Spleen (tissue), 11 donors: ENCODE data around the gene XPO4. TPM values are rescaled to one million over a fixed set of nuclear protein-coding genes. Genes with fewer than 3 reads are reported as not detected.
"Not testable (repeated sequence)": the region's sequence is repeated elsewhere in the genome, so short reads cannot be mapped to it uniquely, and the experiment has no call there.

ENCODE experiments used
- DNase-seq: peaks from one replicate; pipeline ENCODE4 v3.0.0-alpha.2; 2020
- H3K27ac ChIP-seq, 8 donors: fragments of 200-600 bp; sonication (generic) in 7 of 8; 1 replicate in 4 of 8; 2 replicates in 4 of 8; pipeline versions ENCODE4 v1.5.0 to v1.8.0; 2016 to 2021; ENCODE audit warnings: inconsistent platforms in 4 of 8, mild to moderate bottlenecking in 4 of 8, moderate library complexity in 1 of 8
- H3K27me3 ChIP-seq, 7 donors: fragments of 200-600 bp; sonication (generic) in 6 of 7; replicated peaks in 1 of 7; 1 replicate in 4 of 7; 2 replicates in 3 of 7; pipeline versions ENCODE4 v1.5.0 to v1.8.0; 2016 to 2021; ENCODE audit warnings: inconsistent platforms in 3 of 7, mild to moderate bottlenecking in 1 of 7
- H3K36me3 ChIP-seq, 6 donors: fragments of 200-600 bp; sonication (generic) in 5 of 6; 1 replicate in 4 of 6; 2 replicates in 2 of 6; pipeline versions ENCODE4 v1.5.0 to v1.8.0; 2016 to 2021; ENCODE audit warnings: inconsistent platforms in 2 of 6
- H3K4me1 ChIP-seq, 6 donors: fragments of 200-600 bp; sonication (generic) in 5 of 6; 1 replicate in 3 of 6; 2 replicates in 3 of 6; pipeline versions ENCODE4 v1.5.0 to v1.8.0; 2016 to 2021; ENCODE audit warnings: inconsistent platforms in 3 of 6
- H3K4me3 ChIP-seq, 8 donors: fragments of 200-600 bp; sonication (generic) in 7 of 8; 1 replicate in 4 of 8; 2 replicates in 4 of 8; pipeline versions ENCODE4 v1.5.0 to v1.8.0; 2016 to 2021; ENCODE audit warnings: inconsistent platforms in 4 of 8, mild to moderate bottlenecking in 4 of 8, moderate library complexity in 2 of 8
- H3K9me3 ChIP-seq, 8 donors: fragments of 200-600 bp; sonication (generic) in 7 of 8; 1 replicate in 4 of 8; 2 replicates in 4 of 8; pipeline versions ENCODE4 v1.5.0 to v1.8.0; 2016 to 2021; ENCODE audit warnings: inconsistent platforms in 4 of 8
- POLR2A ChIP-seq, 3 donors: fragments of 450-650 bp; IDR thresholded peaks; one replicate each; pipeline ENCODE4 v1.5.1; 2017; ENCODE audit warnings: antibody characterized with exemption in 3 of 3, mild to moderate bottlenecking in 1 of 3
- POLR2AphosphoS5 ChIP-seq, 3 donors: sonication (generic); formaldehyde crosslinking; IDR thresholded peaks; one replicate each; pipeline ENCODE4 v1.5.1; 2017; ENCODE audit warnings: antibody characterized with exemption in 3 of 3
- WGBS, 5 donors: extraction: QIAGEN DNeasy Blood & Tissue Kit in 3 of 5; methylation state at CpG; one replicate each; pipeline versions ENCODE4 v1.1.5 to v1.1.7; 2013 to 2018; 5-methylcytosine and 5-hydroxymethylcytosine counted together
- intact Hi-C: fragments of 100-400 bp; cut with DNase I; formaldehyde crosslinking; loops from one replicate; pipeline ENCODE4 v1.15.0; 2023; ENCODE audit warnings: low total_unique reads
- polyA plus RNA-seq, 3 donors: library from polyadenylated mRNA; stranded (reverse); fragments of 200-250 nt; gene quantifications; one replicate each; pipeline ENCODE4 v1.2.1, GENCODE V29; 2013
- total RNA-seq, 7 donors: library from RNA; depleted of rRNA in 3 of 7; stranded (reverse); fragments of >200 nt in 3 of 7; fragmentation: NEBNext Ultra II Directional in 4 of 7; extraction: Animal tissue kit (Norgen Biotek cat#: 25700) in 4 of 7; gene quantifications; one replicate each; pipeline versions ENCODE4 v1.1.0 to v1.2.1, GENCODE V29; 2016 to 2021
- TF ChIP-seq, protein P1 (sequence below), 11 experiments: fragments of 200-600 bp in 7 of 11; fragments of 450-650 bp in 4 of 11; sonication (generic) in 4 of 11; IDR thresholded peaks in 8 of 11; conservative IDR thresholded peaks in 3 of 11; 1 replicate in 7 of 11; 2 replicates in 4 of 11; pipeline versions ENCODE4 v1.4.0 to v1.8.0; 2016 to 2021; ENCODE audit warnings: antibody characterized with exemption in 11 of 11, inconsistent platforms in 4 of 11, mild to moderate bottlenecking in 1 of 11
- donor health status: healthy with polysubstance abuse.
- donor health status: DM: no; HTN: no; CAD: no; lungs with moderate emphysema.
- donor health status: DM: no; HTN: no; CAD: no.
- donor health status: Bipolar disorder and iron deficiency.
- donor health status: healthy.
- donor health status: DM: no; HTN: no; CAD: no.
- donor health status: DM: yes; HTN: yes; CAD: no.

The XPO4 gene
- total and polyA plus RNA-seq, 10 donors: 3.1 to 23.1 (median 17.5) TPM

GRCh38 chr13:20760872-20761271 is 141.7 kb downstream of the XPO4 start:
- WGBS, 5 donors: 84 to 91% (median 88%) methylated on average over 3 of the region's 3 CpGs
- H3K9me3 ChIP-seq: peaks cover 0 to 23% (median 15%) of the 10 kb centered on the region in 8 donors
- intact Hi-C loops: no loop called here
- peaks cover 0 to 17% (median 3%) of the 10 kb centered on the region in 6 donors for H3K36me3 ChIP-seq
- H3K4me1 ChIP-seq: no peaks in the 10 kb centered on the region
- H3K27me3 ChIP-seq: no peaks in the 10 kb centered on the region
- TF ChIP-seq POLR2AphosphoS5 (IDR thresholded peaks at IDR 0.05): no peak
- no peak for TF ChIP-seq POLR2A (IDR thresholded peaks at IDR 0.05)
- TF ChIP-seq, protein P1, sequence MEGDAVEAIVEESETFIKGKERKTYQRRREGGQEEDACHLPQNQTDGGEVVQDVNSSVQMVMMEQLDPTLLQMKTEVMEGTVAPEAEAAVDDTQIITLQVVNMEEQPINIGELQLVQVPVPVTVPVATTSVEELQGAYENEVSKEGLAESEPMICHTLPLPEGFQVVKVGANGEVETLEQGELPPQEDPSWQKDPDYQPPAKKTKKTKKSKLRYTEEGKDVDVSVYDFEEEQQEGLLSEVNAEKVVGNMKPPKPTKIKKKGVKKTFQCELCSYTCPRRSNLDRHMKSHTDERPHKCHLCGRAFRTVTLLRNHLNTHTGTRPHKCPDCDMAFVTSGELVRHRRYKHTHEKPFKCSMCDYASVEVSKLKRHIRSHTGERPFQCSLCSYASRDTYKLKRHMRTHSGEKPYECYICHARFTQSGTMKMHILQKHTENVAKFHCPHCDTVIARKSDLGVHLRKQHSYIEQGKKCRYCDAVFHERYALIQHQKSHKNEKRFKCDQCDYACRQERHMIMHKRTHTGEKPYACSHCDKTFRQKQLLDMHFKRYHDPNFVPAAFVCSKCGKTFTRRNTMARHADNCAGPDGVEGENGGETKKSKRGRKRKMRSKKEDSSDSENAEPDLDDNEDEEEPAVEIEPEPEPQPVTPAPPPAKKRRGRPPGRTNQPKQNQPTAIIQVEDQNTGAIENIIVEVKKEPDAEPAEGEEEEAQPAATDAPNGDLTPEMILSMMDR (IDR thresholded peaks at IDR 0.05 in 8 of 11, conservative IDR thresholded peaks at IDR 0.05 in 3 of 11): no peak
- DNase-seq: no peak
- H3K27ac ChIP-seq: no peak overlapping the region
- no peak overlapping the region for H3K4me3 ChIP-seq

GRCh38 chr13:20754009-20754408 is 148.5 kb downstream of the XPO4 start:
- intact Hi-C loops: no loop called here
- TF ChIP-seq POLR2A (IDR thresholded peaks at IDR 0.05) (no peak), POLR2AphosphoS5 (IDR thresholded peaks at IDR 0.05) (no peak)
- TF ChIP-seq, protein P1 (IDR thresholded peaks at IDR 0.05 in 8 of 11, conservative IDR thresholded peaks at IDR 0.05 in 3 of 11): no peak
- DNase-seq: no peak
- Histone ChIP-seq H3K36me3 (peaks cover 0 to 27% (median 8%) of the 10 kb centered on the region in 6 donors), H3K27ac (no peak overlapping the region), H3K4me1 (no peaks in the 10 kb centered on the region), H3K9me3 (peaks cover 3 to 73% (median 59%) of the 10 kb centered on the region in 8 donors), H3K27me3 (no peaks in the 10 kb centered on the region), H3K4me3 (no peak overlapping the region)

GRCh38 chr13:20749377-20749776 is 153.2 kb downstream of the XPO4 start:
- Histone ChIP-seq H3K27me3 (no peaks in the 10 kb centered on the region), H3K4me3 (no peak overlapping the region), H3K36me3 (peaks cover 0 to 7% (median 0%) of the 10 kb centered on the region in 6 donors), H3K27ac (no peak overlapping the region), H3K4me1 (no peaks in the 10 kb centered on the region), H3K9me3 (peaks cover 3 to 75% (median 63%) of the 10 kb centered on the region in 8 donors)
- WGBS, 5 donors: 85 to 96% (median 94%) methylated on average over 1 of the region's 1 CpG
- intact Hi-C loops: no loop called here
- TF ChIP-seq POLR2AphosphoS5 (IDR thresholded peaks at IDR 0.05) (no peak), POLR2A (IDR thresholded peaks at IDR 0.05) (no peak)
- TF ChIP-seq, protein P1 (IDR thresholded peaks at IDR 0.05 in 8 of 11, conservative IDR thresholded peaks at IDR 0.05 in 3 of 11): no peak
- no peak for DNase-seq

DNA sequence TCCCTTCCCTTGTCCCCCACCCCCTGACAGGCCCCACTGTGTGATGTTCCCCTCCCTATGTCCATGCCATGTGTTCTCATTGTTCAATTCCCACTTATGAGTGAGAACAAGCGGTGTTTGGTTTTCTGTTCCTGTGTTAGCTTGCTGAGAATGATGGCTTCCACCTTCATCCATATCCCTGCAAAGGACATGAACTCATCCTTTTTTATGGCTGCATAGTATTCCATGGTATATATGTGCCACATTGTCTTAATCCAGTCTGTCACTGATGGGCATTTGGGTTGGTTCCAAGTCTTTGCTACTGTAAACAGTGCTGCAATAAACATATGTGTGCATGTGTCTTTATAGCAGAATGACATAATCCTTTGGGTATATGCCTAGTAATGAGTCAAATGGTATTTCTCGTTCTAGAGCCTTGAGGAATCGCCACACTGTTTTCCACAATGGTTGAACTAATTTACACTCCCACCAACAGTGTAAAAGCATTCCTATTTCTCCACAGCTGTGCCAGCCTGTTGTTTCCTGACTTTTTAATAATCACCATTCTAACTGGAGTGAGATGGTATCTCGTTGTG is 158.6 kb downstream of the XPO4 start:
- H3K36me3 ChIP-seq, H3K27me3 ChIP-seq, intact Hi-C loops, H3K4me1 ChIP-seq, DNase-seq, H3K27ac ChIP-seq, H3K4me3 ChIP-seq: not testable (repeated sequence)
- H3K9me3 ChIP-seq: peaks cover 0 to 53% (median 31%) of the 10 kb centered on the region in 8 donors
- WGBS, 5 donors: 95 to 98% (median 96%) methylated on average over 4 of the region's 4 CpGs
